Neural cell (in vitro differentiated cells): ENCODE measurements around the gene DHRS4L2. TPM values are rescaled to one million over a fixed set of nuclear protein-coding genes. Genes with fewer than 3 reads are reported as not detected.
"Not testable (repeated sequence)": the region's sequence is repeated elsewhere in the genome, so short reads cannot be mapped to it uniquely, and the experiment has no call there.

Experiments used
- H2AFZ ChIP-seq: fragments of 200-600, 300-800 bp; sonication (generic), shearing (Covaris generic); 2 replicates; pipeline ENCODE4 v1.6.0; 2014; ENCODE audit warnings: low read depth, mild to moderate bottlenecking, antibody characterized with exemption, low read length, moderate library complexity
- H3F3A ChIP-seq: fragments of 200-600 bp; shearing (Covaris generic); 2 replicates; pipeline ENCODE4 v1.6.1; 2016; ENCODE audit warnings: mild to moderate bottlenecking, moderate library complexity, mixed read lengths, antibody characterized with exemption, low read length; ENCODE audit not compliant: insufficient read depth, poor library complexity, severe bottlenecking
- H3K27ac ChIP-seq: fragments of 200-600, 300-800 bp; sonication (generic), shearing (Covaris generic); 2 replicates; pipeline ENCODE4 v1.5.1; 2014; ENCODE audit warnings: mild to moderate bottlenecking, low read length, moderate library complexity
- H3K27me3 ChIP-seq: fragments of 300-800, 200-600 bp; sonication (generic), shearing (Covaris generic); 2 replicates; pipeline ENCODE4 v1.6.0; 2014; ENCODE audit warnings: mild to moderate bottlenecking, low read depth, low read length, moderate library complexity; ENCODE audit not compliant: insufficient read depth
- H3K36me3 ChIP-seq: fragments of 300-800, 200-600 bp; sonication (generic), shearing (Covaris generic); 2 replicates; pipeline ENCODE4 v1.5.1; 2014; ENCODE audit warnings: mild to moderate bottlenecking, antibody characterized with exemption, low read length, moderate library complexity; ENCODE audit not compliant: insufficient read depth
- H3K4me2 ChIP-seq: fragments of 300-800, 200-600 bp; sonication (generic), shearing (Covaris generic); 2 replicates; pipeline ENCODE4 v1.6.0; 2014; ENCODE audit warnings: mild to moderate bottlenecking, low read length
- H3K4me3 ChIP-seq: fragments of 300-800, 200-600 bp; sonication (generic), shearing (Covaris generic); 2 replicates; pipeline ENCODE4 v1.5.1; 2014; ENCODE audit warnings: mild to moderate bottlenecking, low read length, moderate library complexity
- H3K79me2 ChIP-seq: fragments of 200-600 bp; shearing (Covaris generic); replicated peaks from 2 replicates; pipeline ENCODE4 v1.6.0; 2014; ENCODE audit warnings: mild to moderate bottlenecking, low read length, moderate library complexity; ENCODE audit not compliant: insufficient read depth
- H3K9ac ChIP-seq: fragments of 300-800, 200-600 bp; sonication (generic), shearing (Covaris generic); 2 replicates; pipeline ENCODE4 v1.6.1; 2016; ENCODE audit warnings: mild to moderate bottlenecking, low read length, mixed read lengths
- H3K9me2 ChIP-seq: fragments of 200-600 bp; shearing (Covaris generic); 2 replicates; pipeline ENCODE4 v1.6.1; 2016; ENCODE audit warnings: mild to moderate bottlenecking, low read length, mixed read lengths; ENCODE audit not compliant: insufficient read depth
- H3K9me3 ChIP-seq: fragments of 200-600, 300-800 bp; sonication (generic), shearing (Covaris generic); 2 replicates; pipeline ENCODE4 v1.6.1; 2016; ENCODE audit warnings: mild to moderate bottlenecking, mixed run types, low read length, moderate library complexity, mixed read lengths
- H4K20me1 ChIP-seq: fragments of 200-600 bp; shearing (Covaris generic); 2 replicates; pipeline ENCODE4 v1.6.1; 2016; ENCODE audit warnings: mild to moderate bottlenecking, mixed run types; ENCODE audit not compliant: insufficient read depth
- CTCF ChIP-seq: fragments of 450-650 bp; IDR thresholded peaks from 2 replicates; pipeline ENCODE4 v1.5.1; 2014; ENCODE audit warnings: antibody characterized with exemption, mild to moderate bottlenecking, moderate library complexity; ENCODE audit not compliant: poor library complexity, severe bottlenecking
- EZH2 ChIP-seq: fragments of 200-600, 300-800 bp; shearing (Covaris generic), sonication (generic); IDR thresholded peaks from 2 replicates; pipeline ENCODE4 v1.6.1; 2014; ENCODE audit warnings: antibody characterized with exemption, low read length, borderline replicate concordance, mild to moderate bottlenecking; ENCODE audit not compliant: insufficient read depth, poor library complexity, severe bottlenecking
- POLR2AphosphoS5 ChIP-seq: IDR thresholded peaks from 2 replicates; pipeline ENCODE4 v1.6.1; 2012
- RAD21 ChIP-seq: fragments of 450-650 bp; conservative IDR thresholded peaks from 2 replicates; pipeline ENCODE4 v1.6.1; 2014; ENCODE audit warnings: antibody characterized with exemption, mild to moderate bottlenecking, moderate library complexity
- REST ChIP-seq: IDR thresholded peaks from 2 replicates; pipeline ENCODE4 v1.6.1; 2012; ENCODE audit warnings: borderline replicate concordance
- SMC3 ChIP-seq: fragments of 450-650 bp; conservative IDR thresholded peaks from 2 replicates; pipeline ENCODE4 v1.6.1; 2014; ENCODE audit warnings: antibody characterized with exemption, mild to moderate bottlenecking, moderate library complexity; ENCODE audit not compliant: poor library complexity
- polyA plus RNA-seq: library from polyadenylated mRNA; depleted of rRNA; stranded (reverse); fragments of >200 nt; gene quantifications from 2 replicates; pipeline ENCODE4 v1.2.3, GENCODE V29; 2014

DHRS4L2 gene
- polyA plus RNA-seq, 1 donor from 2014 or later = 3.0 TPM

- TF ChIP-seq POLR2AphosphoS5 (no peak), REST (no peak), CTCF (peak; percentile 98), RAD21 (peak; percentile 97), SMC3 (peak; percentile 96), EZH2 (no peak)
- no peak overlapping the region for H3K9ac ChIP-seq
Measured at GRCh38 chr14:24013654-24014514, 25.2 kb downstream of the DHRS4L2 start.

GRCh38 chr14:24015745-24016144 is 27.0 kb downstream of the DHRS4L2 start:
- H4K20me1 ChIP-seq, H3F3A ChIP-seq, H3K4me3 ChIP-seq, H3K27ac ChIP-seq, H3K9me2 ChIP-seq, H2AFZ ChIP-seq, H3K27me3 ChIP-seq, H3K9ac ChIP-seq, H3K79me2 ChIP-seq, H3K9me3 ChIP-seq, H3K36me3 ChIP-seq, H3K4me2 ChIP-seq: not testable (repeated sequence)

More at GRCh38 chr14:24013654-24014514, 25.2 kb downstream of the DHRS4L2 start:
- Histone ChIP-seq H3F3A (no peaks in the 10 kb centered on the region), H3K9me3 (no peaks in the 10 kb centered on the region), H3K79me2 (no peaks in the 10 kb centered on the region), H3K27me3 (no peaks in the 10 kb centered on the region), H3K9me2 (no peaks in the 10 kb centered on the region), H3K27ac (no peak overlapping the region), H3K36me3 (no peaks in the 10 kb centered on the region), H3K4me2 (no peak overlapping the region), H3K4me3 (no peak overlapping the region), H2AFZ (no peak overlapping the region), H4K20me1 (no peaks in the 10 kb centered on the region)

- not testable (repeated sequence) for H3K27ac ChIP-seq, H3K27me3 ChIP-seq, H2AFZ ChIP-seq, H3F3A ChIP-seq, H3K9me3 ChIP-seq, H3K79me2 ChIP-seq, H3K4me2 ChIP-seq, H3K9me2 ChIP-seq, H4K20me1 ChIP-seq, H3K4me3 ChIP-seq, H3K36me3 ChIP-seq, H3K9ac ChIP-seq
Measured at GRCh38 chr14:24018978-24019377, 30.2 kb downstream of the DHRS4L2 start.

- H3K9me3 ChIP-seq, H3K9ac ChIP-seq, H3K27ac ChIP-seq, H3F3A ChIP-seq, H3K36me3 ChIP-seq, H3K79me2 ChIP-seq, H4K20me1 ChIP-seq, H2AFZ ChIP-seq, H3K9me2 ChIP-seq, H3K4me3 ChIP-seq, H3K27me3 ChIP-seq, H3K4me2 ChIP-seq: not testable (repeated sequence)
Measured at GRCh38 chr14:24019944-24020343, 31.2 kb downstream of the DHRS4L2 start.

GRCh38 chr14:24020520-24020919 is 31.8 kb downstream of the DHRS4L2 start:
- H4K20me1 ChIP-seq = not testable (repeated sequence)

More at GRCh38 chr14:24020520-24020919, 31.8 kb downstream of the DHRS4L2 start:
- not testable (repeated sequence) for H3K4me3 ChIP-seq, H2AFZ ChIP-seq, H3K27ac ChIP-seq, H3K79me2 ChIP-seq, H3K9me2 ChIP-seq, H3K27me3 ChIP-seq, H3F3A ChIP-seq, H3K4me2 ChIP-seq, H3K9me3 ChIP-seq, H3K36me3 ChIP-seq, H3K9ac ChIP-seq
